Measurements from ENCODE around the gene IL4I1.

The IL4I1 gene

GRCh38 chr19:49870309-49870901 lies 26.3 kb downstream of the IL4I1 start:
- H3K4me3 ChIP-seq (ENCODE audit: low read depth, low read length), result peak overlapping the region; percentile 59
- DNase-seq (ENCODE audit: low read depth), result no peak
- TF ChIP-seq MAX (IDR thresholded peaks at IDR 0.05; ENCODE audit: low read depth, low read length) (no peak), CTCF (IDR thresholded peaks at IDR 0.05; ENCODE audit: low read depth, low read length) (no peak), MYC (IDR thresholded peaks at IDR 0.05; ENCODE audit: low read depth, low read length) (no peak), POLR2A (IDR thresholded peaks at IDR 0.05; ENCODE audit: extremely low read depth, insufficient read length) (no peak)

- peak; percentile 99 for DNase-seq (ENCODE audit: low read depth)
- peak overlapping the region; percentile 59 for H3K4me3 ChIP-seq (ENCODE audit: low read depth, low read length)
- TF ChIP-seq MAX (IDR thresholded peaks at IDR 0.05; ENCODE audit: low read depth, low read length), result no peak; the same call in 1 of the 2 replicates
- TF ChIP-seq MYC (IDR thresholded peaks at IDR 0.05; ENCODE audit: low read depth, low read length), result no peak
- peak; percentile 31 for TF ChIP-seq POLR2A (IDR thresholded peaks at IDR 0.05; ENCODE audit: extremely low read depth, insufficient read length)
Observed at GRCh38 chr19:49869484-49870308, 27.0 kb downstream of the IL4I1 start.

GRCh38 chr19:49869009-49869483 lies 27.6 kb downstream of the IL4I1 start:
- no peak for DNase-seq (ENCODE audit: low read depth)
- no peak for TF ChIP-seq MAX (IDR thresholded peaks at IDR 0.05; ENCODE audit: low read depth, low read length)
- TF ChIP-seq MYC (IDR thresholded peaks at IDR 0.05; ENCODE audit: low read depth, low read length), result no peak
- TF ChIP-seq POLR2A (IDR thresholded peaks at IDR 0.05; ENCODE audit: extremely low read depth, insufficient read length), result no peak
- TF ChIP-seq CTCF (IDR thresholded peaks at IDR 0.05; ENCODE audit: low read depth, low read length), result no peak
- no peak overlapping the region for H3K4me3 ChIP-seq (ENCODE audit: low read depth, low read length)

- TF ChIP-seq MYC (IDR thresholded peaks at IDR 0.05; ENCODE audit: low read depth, low read length) (peak; percentile 22), CTCF (IDR thresholded peaks at IDR 0.05; ENCODE audit: low read depth, low read length) (no peak), MAX (IDR thresholded peaks at IDR 0.05; ENCODE audit: low read depth, low read length) (peak; percentile 56; the same call in 1 of the 2 replicates), POLR2A (IDR thresholded peaks at IDR 0.05; ENCODE audit: extremely low read depth, insufficient read length) (peak; percentile 72)
- H3K4me3 ChIP-seq (ENCODE audit: low read depth, low read length), result peak within 1 kb of the TSS; percentile 79
- DNase-seq (ENCODE audit: low read depth), result peak; percentile 93
Observed at GRCh38 chr19:49866933-49867782, 29.5 kb downstream of the IL4I1 start, which contains the start of gene PNKP. Gene PNKP (minus strand): TSS chr19:49867576. CDS start chr19:49867204, 372 bp downstream.

DNA sequence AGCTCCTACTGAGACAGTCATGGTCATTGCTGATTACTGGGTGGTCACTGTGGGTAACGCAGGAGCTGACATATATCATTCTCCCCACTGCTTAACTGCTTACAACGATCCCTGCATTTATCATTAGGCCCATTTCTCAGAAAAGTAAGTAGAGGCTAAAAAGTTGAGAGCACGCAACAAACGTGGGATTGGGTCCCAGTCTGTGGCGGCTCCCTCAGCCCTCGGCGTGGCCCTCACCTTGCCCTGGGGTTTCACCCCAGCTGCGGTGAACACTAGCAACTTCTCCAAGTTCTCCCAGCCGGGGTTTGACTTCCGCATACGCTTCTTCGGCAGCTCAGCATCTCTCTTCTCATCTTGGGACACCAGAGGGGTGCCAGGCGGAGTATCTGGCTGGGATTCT lies 31.8 kb downstream of the IL4I1 start:
- no peak overlapping the region for H3K4me3 ChIP-seq (ENCODE audit: low read depth, low read length)
- TF ChIP-seq MYC (IDR thresholded peaks at IDR 0.05; ENCODE audit: low read depth, low read length) (no peak), MAX (IDR thresholded peaks at IDR 0.05; ENCODE audit: low read depth, low read length) (no peak), CTCF (IDR thresholded peaks at IDR 0.05; ENCODE audit: low read depth, low read length) (no peak), POLR2A (IDR thresholded peaks at IDR 0.05; ENCODE audit: extremely low read depth, insufficient read length) (no peak)
- no peak for DNase-seq (ENCODE audit: low read depth)

All from NB4 (cell line).